CD4-positive, alpha-beta memory T cell (primary cell): ENCODE results near the gene ELFN1. TPM values are rescaled to one million over a fixed set of nuclear protein-coding genes. Genes with fewer than 3 reads are reported as not detected.

ENCODE experiments used
- CTCF ChIA-PET: fragments of 350-600 bp; sonication (Branson Sonifier 250); formaldehyde crosslinking; loops from one replicate; lab custom pipeline; 2021; ENCODE audit warnings: inconsistent platforms; ENCODE audit not compliant: partially characterized antibody; lab: Charles Lee
- POLR2A ChIA-PET: fragments of 350-600 bp; sonication (Branson Sonifier 250); formaldehyde crosslinking; loops from one replicate; lab custom pipeline; 2021; ENCODE audit not compliant: partially characterized antibody; lab: Charles Lee
- DNase-seq, 5 donors: peaks; one replicate each; pipeline versions ENCODE4 v3.0.0 to v3.0.0-alpha.2; 2020 to 2022; ENCODE audit warnings: mixed read lengths in 1 of 5
- H3K27ac ChIP-seq: one replicate; pipeline ENCODE4 v1.7.0; 2013; ENCODE audit warnings: low read depth, low read length
- H3K27me3 ChIP-seq: 2 replicates; pipeline ENCODE4 v1.7.0; 2013; ENCODE audit warnings: mild to moderate bottlenecking, low read length, moderate library complexity; ENCODE audit not compliant: insufficient read depth
- H3K36me3 ChIP-seq: 2 replicates; pipeline ENCODE4 v1.7.0; 2013; ENCODE audit warnings: mild to moderate bottlenecking, low read length, moderate library complexity; ENCODE audit not compliant: insufficient read depth
- H3K4me1 ChIP-seq: 2 replicates; pipeline ENCODE4 v1.7.0; 2013; ENCODE audit warnings: mild to moderate bottlenecking, low read length, moderate library complexity; ENCODE audit not compliant: insufficient read depth
- H3K4me3 ChIP-seq, 2 donors: one replicate each; pipeline ENCODE4 v1.7.0; 2013; ENCODE audit warnings: low read length in 2 of 2, mild to moderate bottlenecking in 1 of 2
- H3K9me3 ChIP-seq, 2 donors: one replicate each; pipeline ENCODE4 v1.7.0; 2013; ENCODE audit warnings: low read length in 2 of 2, control low read depth in 1 of 2; ENCODE audit not compliant: control insufficient read depth in 1 of 2
- H3K27ac Mint-ChIP-seq, 7 donors: one replicate each; pipeline ENCODE4 v1.8.0; 2020 to 2021; ENCODE audit warnings: mixed read lengths in 7 of 7, mild to moderate bottlenecking in 6 of 7, inconsistent platforms in 3 of 7, moderate library complexity in 3 of 7
- H3K27me3 Mint-ChIP-seq, 2 donors: one replicate each; pipeline ENCODE4 v1.8.0; 2020 to 2021; ENCODE audit warnings: mixed read lengths in 2 of 2
- H3K36me3 Mint-ChIP-seq, 2 donors: one replicate each; pipeline ENCODE4 v1.8.0; 2020 to 2021; ENCODE audit warnings: mixed read lengths in 2 of 2, inconsistent platforms in 1 of 2, mild to moderate bottlenecking in 1 of 2
- H3K4me1 Mint-ChIP-seq, 4 donors: one replicate each; pipeline ENCODE4 v1.8.0; 2020 to 2021; ENCODE audit warnings: mixed read lengths in 4 of 4, mild to moderate bottlenecking in 1 of 4
- H3K4me3 Mint-ChIP-seq, 8 donors: one replicate each; pipeline ENCODE4 v1.8.0; 2020 to 2021; ENCODE audit warnings: mixed read lengths in 8 of 8, mild to moderate bottlenecking in 7 of 8, moderate library complexity in 6 of 8, inconsistent platforms in 3 of 8
- H3K9me3 Mint-ChIP-seq, 8 donors: one replicate each; pipeline ENCODE4 v1.8.0; 2020 to 2021; ENCODE audit warnings: mixed read lengths in 8 of 8, mild to moderate bottlenecking in 5 of 8, inconsistent platforms in 3 of 8, moderate library complexity in 1 of 8
- intact Hi-C: fragments of 100-400 bp; cut with micrococcal nuclease; formaldehyde crosslinking; loops from one replicate; pipeline ENCODE4 v1.15.1; 2023
- polyA plus RNA-seq, 2 donors: library from polyadenylated mRNA; unstranded; fragments of 300-500 nt; fragmentation: Illumina TruSeq; gene quantifications; one replicate each; pipeline ENCODE4 v1.2.3, GENCODE V29; 2021
- total RNA-seq, 2 experiments: library from RNA; stranded (reverse); gene quantifications; one replicate each; pipeline ENCODE4 v1.2.3, GENCODE V29; 2021

The ELFN1 gene
- total and polyA plus RNA-seq, 4 experiments from 2014 or later, result 0.12 TPM; not detected in 3

- peaks cover 0 to 5% (median 0%) of the 10 kb centered on the region in 8 donors for H3K9me3 Mint-ChIP-seq
- H3K27me3 Mint-ChIP-seq, result peaks cover 0 to 10% of the 10 kb centered on the region in 2 donors
- ChIA-PET POLR2A (no interaction called here), CTCF (no interaction called here)
- DNase-seq, result no peak
- no peaks in the 10 kb centered on the region for H3K27me3 ChIP-seq
- H3K4me3 Mint-ChIP-seq, result no peak overlapping the region
- no peaks in the 10 kb centered on the region for H3K36me3 ChIP-seq
- H3K4me1 Mint-ChIP-seq, result no peaks in the 10 kb centered on the region
- no peaks in the 10 kb centered on the region for H3K36me3 Mint-ChIP-seq
- no peak overlapping the region for H3K4me3 ChIP-seq
- H3K9me3 ChIP-seq, result no peaks in the 10 kb centered on the region
- no peak overlapping the region for H3K27ac Mint-ChIP-seq
- H3K27ac ChIP-seq, result no peak overlapping the region
- intact Hi-C loops, result no loop called here
- no peaks in the 10 kb centered on the region for H3K4me1 ChIP-seq
Measured at GRCh38 chr7:1643270-1644092, 26.6 kb upstream of the ELFN1 start.

GRCh38 chr7:1644341-1645070 is 25.6 kb upstream of the ELFN1 start:
- Mint-ChIP-seq H3K4me3 (no peak overlapping the region), H3K36me3 (no peaks in the 10 kb centered on the region), H3K27ac (no peak overlapping the region), H3K27me3 (peaks cover 8 to 13% of the 10 kb centered on the region in 2 donors), H3K9me3 (peaks cover 0 to 2% (median 0%) of the 10 kb centered on the region in 8 donors), H3K4me1 (no peaks in the 10 kb centered on the region)
- ChIA-PET CTCF (no interaction called here), POLR2A (no interaction called here)
- H3K4me3 ChIP-seq, result no peak overlapping the region
- intact Hi-C loops, result no loop called here
- DNase-seq, result no peak
- no peaks in the 10 kb centered on the region for H3K36me3 ChIP-seq
- H3K27me3 ChIP-seq, result no peaks in the 10 kb centered on the region
- H3K9me3 ChIP-seq, result no peaks in the 10 kb centered on the region
- H3K27ac ChIP-seq, result no peak overlapping the region
- no peaks in the 10 kb centered on the region for H3K4me1 ChIP-seq

- H3K27ac Mint-ChIP-seq, result no peak overlapping the region
- H3K36me3 ChIP-seq, result no peaks in the 10 kb centered on the region
- no peak overlapping the region for H3K4me3 Mint-ChIP-seq
- H3K4me3 ChIP-seq, result no peak overlapping the region
- H3K4me1 ChIP-seq, result no peaks in the 10 kb centered on the region
- CTCF ChIA-PET, result no interaction called here
- no peaks in the 10 kb centered on the region for H3K9me3 ChIP-seq
- H3K27ac ChIP-seq, result no peak overlapping the region
- peaks cover 13% of the 10 kb centered on the region in 2 donors for H3K27me3 Mint-ChIP-seq
- H3K4me1 Mint-ChIP-seq, result no peaks in the 10 kb centered on the region
- intact Hi-C loops, result no loop called here
- no peak for DNase-seq
- peaks cover 0 to 2% (median 0%) of the 10 kb centered on the region in 8 donors for H3K9me3 Mint-ChIP-seq
- POLR2A ChIA-PET, result no interaction called here
- H3K27me3 ChIP-seq, result no peaks in the 10 kb centered on the region
- H3K36me3 Mint-ChIP-seq, result no peaks in the 10 kb centered on the region
Measured at GRCh38 chr7:1645071-1645409, 25.0 kb upstream of the ELFN1 start.

- Histone ChIP-seq H3K9me3 (no peaks in the 10 kb centered on the region), H3K27ac (no peak overlapping the region), H3K36me3 (no peaks in the 10 kb centered on the region), H3K27me3 (no peaks in the 10 kb centered on the region), H3K4me3 (no peak overlapping the region), H3K4me1 (no peaks in the 10 kb centered on the region)
- no peaks in the 10 kb centered on the region for H3K4me1 Mint-ChIP-seq
- H3K36me3 Mint-ChIP-seq, result no peaks in the 10 kb centered on the region
- H3K27ac Mint-ChIP-seq, result no peak overlapping the region
- no peak for DNase-seq
- peaks cover 13 to 14% of the 10 kb centered on the region in 2 donors for H3K27me3 Mint-ChIP-seq
- H3K9me3 Mint-ChIP-seq, result peaks cover 0 to 2% (median 0%) of the 10 kb centered on the region in 8 donors
- ChIA-PET CTCF (no interaction called here), POLR2A (no interaction called here)
- H3K4me3 Mint-ChIP-seq, result no peak overlapping the region
- intact Hi-C loops, result no loop called here
Measured at GRCh38 chr7:1645476-1645875, 24.6 kb upstream of the ELFN1 start.

- no peaks in the 10 kb centered on the region for H3K9me3 ChIP-seq
- ChIA-PET POLR2A (no interaction called here), CTCF (no interaction called here)
- Mint-ChIP-seq H3K9me3 (peaks cover 0 to 1% (median 0%) of the 10 kb centered on the region in 8 donors), H3K36me3 (no peaks in the 10 kb centered on the region), H3K27ac (no peak overlapping the region), H3K4me3 (no peak overlapping the region), H3K27me3 (peaks cover 12 to 14% of the 10 kb centered on the region in 2 donors), H3K4me1 (no peaks in the 10 kb centered on the region)
- DNase-seq, result no peak
- H3K4me3 ChIP-seq, result no peak overlapping the region
- no peak overlapping the region for H3K27ac ChIP-seq
- no peaks in the 10 kb centered on the region for H3K36me3 ChIP-seq
- intact Hi-C loops, result no loop called here
- no peaks in the 10 kb centered on the region for H3K4me1 ChIP-seq
- H3K27me3 ChIP-seq, result no peaks in the 10 kb centered on the region
Measured at GRCh38 chr7:1646391-1646790, 23.7 kb upstream of the ELFN1 start.

GRCh38 chr7:1646957-1647891 is 22.9 kb upstream of the ELFN1 start:
- Histone ChIP-seq H3K4me3 (no peak overlapping the region), H3K9me3 (no peaks in the 10 kb centered on the region), H3K36me3 (no peaks in the 10 kb centered on the region), H3K27ac (no peak overlapping the region), H3K4me1 (no peaks in the 10 kb centered on the region), H3K27me3 (no peaks in the 10 kb centered on the region)
- Mint-ChIP-seq H3K36me3 (no peaks in the 10 kb centered on the region), H3K9me3 (peaks cover 0 to 1% (median 0%) of the 10 kb centered on the region in 8 donors), H3K27me3 (peaks cover 10 to 14% of the 10 kb centered on the region in 2 donors), H3K27ac (no peak overlapping the region), H3K4me1 (no peaks in the 10 kb centered on the region), H3K4me3 (no peak overlapping the region)
- CTCF ChIA-PET, result no interaction called here
- POLR2A ChIA-PET, result no interaction called here
- intact Hi-C loops, result no loop called here
- DNase-seq, result no peak
